Cardiac septum (tissue), 1 donor: ENCODE data around the gene SNED1. TPM values are rescaled to one million over a fixed set of nuclear protein-coding genes. Genes with fewer than 3 reads are reported as not detected.
A peak's percentile ranks its signal among the peaks of the same experiment; 100 is the strongest.

Source experiments
- DNase-seq: peaks from one replicate; pipeline ENCODE4 v3.0.0-alpha.2; 2020; ENCODE audit warnings: low spot score
- intact Hi-C: fragments of 100-400 bp; cut with DNase I; formaldehyde crosslinking; loops from one replicate; pipeline ENCODE4 v1.14.0; 2022
- total RNA-seq: library from RNA; stranded (reverse); fragmentation: NEBNext Ultra II Directional; extraction: Animal tissue kit (Norgen Biotek cat#: 25700); gene quantifications from one replicate; pipeline ENCODE4 v1.2.1, GENCODE V29; 2021
- donor health status: DM: no; HTN: no; CAD: no.

Gene SNED1
- total RNA-seq, 1 donor from 2014 or later: 9.7 TPM

DNA sequence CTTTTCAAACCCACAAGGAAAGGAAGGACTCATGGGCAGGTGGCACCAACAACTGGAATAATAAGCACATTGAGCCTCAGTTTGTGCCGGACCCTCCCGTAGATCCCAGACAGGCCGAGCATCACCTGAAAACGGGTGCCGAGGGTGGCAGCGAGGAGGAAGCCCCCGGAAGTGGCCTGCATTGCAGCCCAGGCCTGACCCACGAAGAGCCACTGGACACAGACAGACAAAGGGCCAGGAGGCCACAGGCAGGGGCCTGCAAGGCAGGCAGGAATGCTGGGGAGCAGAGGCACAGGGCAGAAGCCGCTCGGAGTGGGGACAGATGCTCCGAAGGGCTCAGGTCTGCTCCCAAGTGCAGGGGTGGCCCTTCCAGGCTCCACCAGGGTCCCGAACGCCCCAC, 71.9 kb downstream of the SNED1 start:
- intact Hi-C loops: no loop called here
- DNase-seq: peak; percentile 69

DNA sequence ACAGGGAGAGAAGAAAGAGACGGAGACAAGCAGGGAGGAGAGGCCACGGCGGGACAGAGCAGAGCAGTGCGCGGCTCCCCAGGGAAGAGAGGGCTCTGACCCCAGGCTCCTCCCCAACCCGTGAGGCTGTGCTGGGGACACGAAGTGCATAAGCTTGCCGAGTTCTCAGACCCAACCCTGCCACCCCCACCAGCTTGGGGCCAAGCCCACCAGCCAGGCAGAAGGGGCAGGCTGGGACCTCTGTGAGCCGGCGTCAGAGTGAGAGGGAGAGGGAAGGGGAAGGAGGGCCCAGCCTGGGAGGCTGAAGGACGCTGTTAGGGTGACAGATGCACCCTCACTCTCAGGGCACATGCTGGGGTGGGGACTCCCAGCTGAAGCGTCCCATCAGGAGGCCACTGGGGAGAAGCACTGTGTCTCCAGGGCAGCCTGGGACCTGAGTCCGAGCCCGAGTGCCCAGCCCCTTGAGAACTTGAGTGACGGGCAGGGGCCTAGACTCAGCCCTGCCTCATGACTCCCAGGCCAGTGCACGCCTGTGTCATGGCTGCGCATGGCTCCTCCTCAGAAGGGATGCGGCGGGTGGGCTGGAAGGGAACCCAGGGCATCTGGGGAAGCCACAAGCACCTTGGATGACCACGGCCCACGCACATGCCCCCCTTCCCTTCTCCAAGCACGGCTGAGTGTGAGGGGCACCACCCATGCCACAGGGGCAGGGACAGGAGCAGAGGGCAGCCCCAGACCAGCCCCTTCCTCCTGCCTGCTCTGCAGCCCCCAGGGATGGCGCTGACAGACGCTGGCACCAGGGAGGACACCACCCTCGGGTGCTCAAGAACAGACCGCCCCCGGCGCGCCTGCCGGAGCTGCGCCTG, 72.6 kb downstream of the SNED1 start:
- intact Hi-C loops: no loop called here
- DNase-seq: no peak

DNA sequence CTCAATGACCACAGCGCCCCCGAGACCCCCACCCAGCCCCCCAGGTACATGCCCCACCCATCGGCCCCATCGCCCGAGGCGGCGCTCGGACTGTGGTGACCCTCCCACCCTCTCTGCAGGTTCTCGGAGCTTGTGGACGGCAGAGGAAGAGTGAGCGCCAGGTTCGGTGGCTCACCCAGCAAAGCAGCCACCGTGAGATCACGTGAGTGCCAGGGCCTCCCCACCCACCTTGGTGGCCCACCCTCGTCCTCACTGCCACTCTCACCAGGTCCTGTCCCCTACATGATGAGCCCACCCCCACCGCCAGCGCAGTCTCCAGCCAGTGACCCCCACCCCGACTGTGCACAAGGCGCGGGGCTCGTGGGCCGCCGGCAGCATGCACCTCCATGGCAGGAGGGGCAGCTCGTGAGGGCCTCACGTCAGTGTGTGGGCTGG, 73.3 kb downstream of the SNED1 start:
- no peak for DNase-seq
- intact Hi-C loops: no loop called here

GRCh38 chr2:241072151-241072550, 73.7 kb downstream of the SNED1 start:
- no peak for DNase-seq
- intact Hi-C loops: no loop called here

DNA sequence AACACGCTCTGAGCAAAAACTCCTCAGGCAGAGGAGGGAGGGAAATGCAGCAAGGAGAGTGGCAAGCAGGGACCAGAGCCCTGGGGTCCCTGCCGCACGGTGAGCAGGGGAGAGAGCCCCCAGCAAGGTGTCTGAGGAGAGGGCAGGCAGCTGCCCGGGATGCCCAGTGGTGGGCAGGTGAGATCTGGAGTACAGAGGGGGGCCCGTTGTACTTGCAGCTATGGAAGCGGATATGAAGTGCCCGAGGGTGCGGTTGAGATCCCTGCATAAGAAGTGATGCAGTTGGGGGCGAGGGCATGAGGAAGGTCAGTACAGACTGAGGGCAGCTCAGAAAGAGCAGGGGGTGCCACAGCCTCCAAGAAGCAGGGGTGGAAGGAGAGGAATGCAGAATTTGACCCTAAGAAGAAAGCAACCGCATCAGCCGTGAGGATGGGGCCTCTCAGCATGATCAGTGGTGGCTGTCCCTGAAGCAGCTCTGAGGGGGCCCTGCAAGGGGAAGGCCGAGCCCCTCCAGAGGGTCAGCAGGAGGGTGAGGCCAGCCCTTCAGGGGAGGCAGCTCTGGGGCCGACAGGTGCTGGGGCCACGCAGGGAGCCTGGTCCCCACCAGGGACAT, 74.2 kb downstream of the SNED1 start:
- intact Hi-C loops: no loop called here
- DNase-seq: no peak

DNA sequence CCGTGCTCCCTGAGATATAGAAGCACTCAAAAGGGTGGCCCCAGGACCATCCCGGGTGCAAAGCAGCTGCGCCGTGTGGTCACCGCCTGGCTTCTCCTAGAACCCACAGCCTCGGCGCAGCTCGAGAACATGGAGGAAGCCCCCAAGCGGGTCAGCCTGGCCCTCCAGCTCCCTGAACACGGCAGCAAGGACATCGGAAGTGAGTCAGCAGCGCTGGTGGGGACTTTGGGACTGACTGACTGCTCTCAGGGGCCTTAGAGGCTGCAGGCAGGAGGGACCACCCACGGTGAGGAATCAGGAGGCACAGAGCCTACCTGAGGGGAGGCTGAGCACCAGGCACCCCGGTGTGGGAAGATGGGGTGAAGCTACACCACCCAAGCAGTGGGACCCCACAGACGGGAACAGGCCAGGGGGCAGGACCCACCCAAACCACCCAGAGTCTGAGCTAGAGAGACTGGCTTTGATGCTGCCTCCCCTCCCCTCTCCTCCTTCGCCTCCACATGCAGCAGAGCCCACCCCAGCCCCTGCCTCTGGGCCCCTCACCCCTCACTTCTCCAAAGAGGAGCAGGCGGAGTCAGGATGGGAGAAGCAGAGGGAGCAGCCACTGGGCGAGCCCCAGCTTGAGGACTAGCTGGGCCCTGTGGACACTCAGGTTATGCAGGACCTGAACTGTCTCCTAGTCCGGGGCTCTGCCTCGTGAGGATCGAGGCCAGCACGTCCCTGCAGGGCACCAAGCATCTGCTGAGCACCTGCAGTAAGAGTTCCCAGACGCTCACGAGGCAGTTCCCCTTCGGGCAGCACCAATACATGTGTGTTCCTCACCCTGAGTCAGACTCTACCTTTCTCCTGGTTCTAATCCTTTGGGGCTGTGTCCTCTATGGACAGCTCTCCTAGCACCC, 75.0 kb downstream of the SNED1 start:
- no peak for DNase-seq
- intact Hi-C loops: no loop called here

GRCh38 chr2:241074065-241074818, 75.8 kb downstream of the SNED1 start:
- DNase-seq: no peak
- intact Hi-C loops: no loop called here

- no peak for DNase-seq
- intact Hi-C loops: loop anchor here (5.0 kb wide), 1 partner anchor 223 kb away; no protein-coding TSS in a partner anchor
Measured at GRCh38 chr2:241074901-241075540, 76.6 kb downstream of the SNED1 start.

DNA sequence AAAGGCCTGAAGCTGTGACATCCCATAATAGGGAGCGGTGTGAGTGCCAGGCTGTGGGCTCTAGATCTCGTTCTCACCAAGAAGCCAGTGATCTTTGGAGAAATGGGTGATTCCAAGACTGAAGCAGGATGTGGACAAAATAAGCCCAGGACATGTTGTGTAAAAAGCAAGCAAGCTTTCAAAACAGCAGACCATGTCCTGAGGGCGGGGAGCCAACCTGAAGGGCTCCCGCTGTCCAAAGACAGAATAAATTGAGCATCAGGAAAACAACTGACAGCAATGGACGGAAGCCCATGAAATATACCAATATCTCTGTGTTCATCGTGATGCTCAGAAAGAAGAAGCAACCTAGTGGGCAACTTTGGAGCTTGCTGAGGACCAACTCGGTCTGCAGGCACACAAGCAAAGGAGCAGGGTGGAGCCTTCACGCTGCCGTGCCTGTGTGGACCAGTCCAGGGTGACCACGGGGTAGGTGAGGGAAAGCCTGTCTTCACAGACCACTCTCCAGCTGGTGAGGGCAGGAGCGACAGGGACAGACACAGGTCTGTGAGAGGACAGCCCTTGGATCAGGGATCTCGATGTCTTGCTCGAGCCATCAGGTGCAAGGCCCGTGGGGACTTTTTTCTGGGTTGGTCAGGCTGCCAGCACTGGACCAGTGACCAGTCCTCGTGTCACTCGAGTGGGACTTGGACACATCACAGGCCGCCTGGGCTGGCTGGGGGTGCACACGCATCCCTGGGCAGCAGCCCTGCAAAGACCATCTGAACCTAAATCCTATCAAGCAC, 82.2 kb downstream of the SNED1 start:
- intact Hi-C loops: no loop called here

GRCh38 chr2:241081190-241081642, 82.8 kb downstream of the SNED1 start:
- intact Hi-C loops: no loop called here
- no peak for DNase-seq

More for the DNA sequence above, 82.2 kb downstream of the SNED1 start:
- DNase-seq: no peak

DNA sequence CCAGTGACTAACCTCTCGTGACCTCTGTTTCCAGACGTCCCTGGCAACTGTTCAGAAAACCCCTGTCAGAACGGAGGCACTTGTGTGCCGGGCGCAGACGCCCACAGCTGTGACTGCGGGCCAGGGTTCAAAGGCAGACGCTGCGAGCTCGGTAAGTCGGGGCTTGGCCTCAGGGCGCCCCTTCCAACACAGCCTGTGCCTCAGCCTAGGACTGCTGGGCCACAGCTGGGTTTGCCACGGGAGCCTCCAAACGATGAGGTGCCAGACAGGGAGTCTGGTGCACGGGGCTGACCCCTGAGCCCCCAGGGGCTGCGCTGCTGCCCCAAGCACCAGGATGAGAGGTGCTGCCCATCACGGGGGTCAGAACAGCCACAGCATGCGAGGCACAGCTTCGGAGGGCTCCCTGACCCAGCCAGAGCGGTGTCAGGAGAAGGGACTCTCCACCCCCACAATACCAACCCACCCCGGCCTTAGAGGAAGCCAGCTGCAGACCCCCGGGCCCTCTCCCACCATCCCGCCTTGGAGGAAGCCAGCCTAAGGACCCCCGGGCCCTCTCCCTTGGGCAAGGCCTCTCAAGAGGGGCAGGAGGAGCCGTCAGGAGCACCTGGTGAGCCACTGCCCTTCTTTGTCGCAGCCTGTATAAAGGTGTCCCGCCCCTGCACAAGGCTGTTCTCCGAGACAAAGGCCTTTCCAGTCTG, 83.4 kb downstream of the SNED1 start:
- no peak for DNase-seq
- intact Hi-C loops: no loop called here

DNA sequence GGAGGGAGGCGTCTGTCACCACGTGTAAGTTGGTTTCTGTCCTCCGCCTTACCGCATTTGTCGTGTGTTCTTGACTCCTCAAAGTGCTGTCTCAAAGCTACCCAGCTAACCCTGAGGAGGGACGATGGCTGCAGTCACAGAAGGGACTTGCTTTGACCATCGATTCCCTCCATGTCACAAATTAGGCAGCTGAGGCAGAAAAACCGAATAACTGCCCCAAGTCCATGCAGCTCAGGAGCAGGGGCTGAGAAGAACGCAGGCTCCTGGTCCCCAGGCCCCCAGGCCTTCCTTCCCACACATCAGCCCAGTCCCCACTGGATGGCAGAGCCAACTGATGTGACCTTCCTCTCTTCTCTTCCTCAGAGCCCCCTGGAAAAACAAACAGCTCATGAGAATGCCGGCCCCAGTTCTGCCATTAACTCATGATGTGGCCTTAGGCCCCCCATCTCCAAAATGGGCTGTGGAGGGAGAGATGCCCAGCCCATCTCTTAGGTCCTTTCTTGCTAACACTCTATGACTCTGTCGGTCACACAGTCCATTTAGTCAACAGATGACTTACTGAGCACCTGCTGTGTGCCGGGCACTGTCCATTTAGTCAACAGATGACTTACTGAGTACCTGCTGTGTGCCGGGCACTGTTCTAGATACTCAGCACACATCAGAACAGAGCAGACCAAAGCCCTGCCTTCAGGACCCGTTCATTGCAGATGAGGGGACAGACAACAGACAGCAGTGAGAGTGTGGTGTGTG, 84.1 kb downstream of the SNED1 start:
- no peak for DNase-seq
- intact Hi-C loops: no loop called here

GRCh38 chr2:241083091-241083415, 84.6 kb downstream of the SNED1 start:
- intact Hi-C loops: no loop called here
- DNase-seq: no peak

DNA sequence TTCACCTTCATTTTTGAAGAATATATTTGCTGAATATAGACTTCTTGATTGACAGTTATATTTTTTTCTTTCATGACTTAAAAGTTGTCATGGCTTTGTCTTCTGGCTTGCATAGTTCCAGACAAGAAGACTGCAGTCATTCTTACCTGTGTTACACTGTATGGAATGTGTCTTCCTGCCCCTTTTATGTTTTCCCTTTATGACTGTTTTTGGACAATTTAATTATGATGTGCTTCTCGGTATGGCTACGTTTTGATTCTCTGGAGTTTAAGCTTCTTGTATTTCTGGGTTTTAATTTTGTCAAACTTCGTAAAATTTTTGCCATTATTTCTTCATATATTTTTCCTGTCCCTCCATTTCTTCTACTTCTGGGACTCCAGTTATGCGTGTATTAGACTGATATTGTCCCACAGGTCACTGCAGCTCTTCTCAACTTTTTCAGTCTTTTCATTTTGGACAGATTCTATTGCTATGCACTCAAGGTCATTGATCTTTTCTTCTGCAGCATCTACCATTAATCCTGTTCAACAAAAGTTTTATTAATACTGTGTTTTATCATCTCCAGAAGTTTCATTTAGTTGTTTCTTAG, 86.5 kb downstream of the SNED1 start:
- intact Hi-C loops: no loop called here

DNA sequence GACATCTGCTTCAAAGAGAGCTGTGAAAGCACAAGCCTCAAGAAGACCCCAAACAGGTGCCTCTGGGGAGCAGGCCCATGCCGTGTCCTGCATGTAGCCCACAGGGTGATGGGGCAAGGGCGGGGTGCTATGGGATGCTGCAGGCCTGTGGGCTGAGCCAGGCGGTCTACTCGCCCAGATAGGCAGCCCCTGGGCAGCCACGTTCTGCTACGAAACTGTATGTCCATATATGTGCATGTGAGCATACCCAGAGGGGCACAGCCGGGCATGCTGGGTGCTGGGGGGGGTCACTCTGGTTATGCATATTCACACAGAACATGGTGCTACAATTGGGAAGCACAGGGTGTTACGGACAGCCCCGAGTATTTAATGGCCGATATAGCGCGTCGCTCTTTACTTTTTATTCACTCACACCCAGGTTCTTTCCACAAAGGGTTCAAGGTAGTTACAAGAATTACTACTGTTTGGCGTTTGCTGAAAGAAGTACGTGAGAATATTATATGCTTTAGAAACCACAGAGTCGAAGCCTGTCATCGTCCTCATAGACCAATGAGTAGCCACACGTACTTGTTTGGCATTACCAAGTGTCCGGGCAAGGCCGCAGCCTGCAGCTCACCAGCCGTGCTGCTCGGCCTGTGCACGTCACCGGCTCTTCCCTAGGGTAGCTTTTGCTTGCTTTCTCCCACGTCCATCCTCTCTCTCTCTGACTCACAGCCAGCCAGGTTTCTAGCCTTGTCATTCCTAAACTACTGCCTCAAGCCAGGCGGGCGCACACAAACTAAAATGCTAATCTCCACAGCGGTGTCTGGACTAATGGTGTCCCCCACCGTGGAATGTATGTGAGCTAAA, 89.2 kb downstream of the SNED1 start:
- DNase-seq: no peak

More for the DNA sequence above, 86.5 kb downstream of the SNED1 start:
- no peak for DNase-seq

DNA sequence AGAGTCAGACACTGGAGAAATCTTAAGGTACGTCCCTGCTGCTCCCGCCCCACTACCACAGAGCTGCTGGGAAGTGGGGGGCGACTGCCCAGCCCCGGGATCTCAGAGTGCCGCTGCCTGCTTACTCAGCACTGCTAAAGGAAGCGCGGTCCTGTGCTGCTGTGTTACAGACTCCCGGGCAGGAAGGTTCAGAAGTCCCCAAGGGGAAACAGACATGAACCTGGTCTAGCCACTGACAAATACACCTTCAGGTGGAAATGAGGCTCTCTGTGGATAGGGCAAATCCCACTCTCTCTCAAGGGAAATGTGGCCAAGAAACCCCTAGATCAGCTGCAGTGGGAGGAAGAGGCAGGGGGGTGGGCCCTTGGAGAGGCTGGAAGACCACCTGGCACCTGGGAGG, 90.0 kb downstream of the SNED1 start:
- intact Hi-C loops: no loop called here
- DNase-seq: no peak

More for the DNA sequence above, 89.2 kb downstream of the SNED1 start:
- intact Hi-C loops: no loop called here
